NCI-H1105 treated with DMSO at 0.1 percent for 48 hours (cell line): ENCODE results near the gene ITPR2.
"Not testable (repeated sequence)": the region's sequence is repeated elsewhere in the genome, so short reads cannot be mapped to it uniquely, and the experiment has no call there.

Experiments used
- DNase-seq: peaks from one replicate; lab custom pipeline; 2025; lab: John Stamatoyannopoulos, UW

ITPR2 gene

DNA sequence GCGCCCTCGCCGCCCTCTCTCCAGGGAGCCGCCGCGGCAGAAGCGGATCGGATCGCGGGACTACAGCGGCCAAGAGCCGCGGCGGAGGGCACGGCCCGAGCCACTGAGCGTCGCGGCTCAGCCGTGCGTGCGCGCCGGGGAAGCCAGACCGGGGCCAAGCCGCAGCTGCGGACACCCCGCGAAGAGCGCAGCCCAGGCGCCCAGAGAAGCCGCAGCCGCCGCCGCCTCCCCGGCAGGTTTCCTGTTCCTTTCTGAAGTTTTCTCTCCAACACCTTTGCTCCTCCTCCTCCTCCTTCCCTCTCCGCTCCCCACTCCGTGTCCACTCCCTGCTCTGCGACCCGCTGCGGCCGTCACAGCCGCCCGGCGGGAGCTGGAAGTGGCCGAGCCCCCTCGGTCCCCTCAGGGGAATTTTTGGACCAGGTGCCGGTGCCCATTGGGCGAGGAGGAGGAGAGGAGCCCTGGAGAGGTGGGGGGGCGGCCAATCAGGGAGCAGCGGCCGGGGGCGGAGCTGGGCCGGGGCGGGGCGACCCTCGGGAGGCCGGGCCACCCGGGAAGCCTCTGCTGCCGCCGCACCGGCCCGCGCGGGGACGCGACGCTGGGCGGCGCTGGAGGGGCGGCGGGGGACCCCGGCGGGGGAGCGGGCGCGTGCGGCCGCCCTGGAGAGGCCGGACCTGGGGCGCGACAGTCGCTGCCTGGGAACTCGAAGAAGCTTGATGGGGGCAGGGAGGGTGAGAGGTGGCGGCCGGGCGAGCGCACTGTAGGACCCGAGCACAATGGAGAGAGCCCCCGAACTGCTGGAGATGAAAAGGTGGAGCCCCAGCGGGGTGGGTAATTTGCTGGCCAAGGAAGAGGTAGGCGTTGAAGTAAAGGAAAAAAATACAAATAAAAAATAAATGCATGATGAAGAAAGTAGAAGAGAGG, at the start of gene ITPR2:
TSS of gene ITPR2 (minus strand) at position 373 of the 921 bp plus-strand sequence. CDS start 413 bp downstream, outside the sequence.
- peak; percentile 93 for DNase-seq

DNA sequence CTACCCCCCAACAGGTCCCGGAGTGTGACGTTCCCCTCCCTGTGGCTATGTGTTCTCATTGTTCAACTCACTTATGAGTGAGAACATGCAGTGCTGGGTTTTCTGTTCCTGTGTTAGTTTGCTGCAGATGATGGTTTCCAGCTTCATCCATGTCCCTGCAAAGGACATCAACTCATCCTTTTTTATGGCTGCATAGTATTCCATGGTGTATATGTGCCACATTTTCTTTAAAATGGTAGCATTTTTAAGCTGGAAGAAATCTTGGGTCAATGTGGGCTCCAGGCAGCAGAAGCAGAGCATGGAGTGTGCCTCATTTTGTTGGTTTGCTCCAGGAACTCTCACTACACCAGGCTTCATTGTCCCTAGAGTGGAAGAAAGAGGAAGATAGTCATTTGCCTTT, 47.6 kb upstream of the ITPR2 start:
- DNase-seq: no peak

DNA sequence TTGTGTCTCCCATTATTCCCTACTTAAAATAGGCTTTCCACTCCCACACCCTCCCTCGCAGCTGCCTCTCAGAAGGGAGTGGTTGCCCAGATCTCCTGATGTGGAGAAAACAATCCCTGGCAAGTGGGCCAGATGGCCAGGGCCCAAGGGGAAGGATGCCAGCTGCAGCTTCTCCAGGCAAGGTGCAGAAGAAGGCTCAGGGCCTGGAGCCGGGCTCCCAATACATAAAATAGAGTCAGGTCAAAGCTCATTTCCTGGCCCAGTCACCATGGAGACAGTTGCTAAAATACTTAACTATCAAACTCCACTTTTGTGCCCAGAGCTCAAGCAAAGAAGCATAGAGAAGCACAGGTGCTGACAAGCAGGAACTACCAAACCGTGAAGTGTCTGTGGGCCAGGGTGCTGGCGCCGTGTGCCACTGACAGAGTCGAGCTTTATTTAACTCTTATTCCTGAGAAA, 45.7 kb upstream of the ITPR2 start:
- peak; percentile 98 for DNase-seq

DNA sequence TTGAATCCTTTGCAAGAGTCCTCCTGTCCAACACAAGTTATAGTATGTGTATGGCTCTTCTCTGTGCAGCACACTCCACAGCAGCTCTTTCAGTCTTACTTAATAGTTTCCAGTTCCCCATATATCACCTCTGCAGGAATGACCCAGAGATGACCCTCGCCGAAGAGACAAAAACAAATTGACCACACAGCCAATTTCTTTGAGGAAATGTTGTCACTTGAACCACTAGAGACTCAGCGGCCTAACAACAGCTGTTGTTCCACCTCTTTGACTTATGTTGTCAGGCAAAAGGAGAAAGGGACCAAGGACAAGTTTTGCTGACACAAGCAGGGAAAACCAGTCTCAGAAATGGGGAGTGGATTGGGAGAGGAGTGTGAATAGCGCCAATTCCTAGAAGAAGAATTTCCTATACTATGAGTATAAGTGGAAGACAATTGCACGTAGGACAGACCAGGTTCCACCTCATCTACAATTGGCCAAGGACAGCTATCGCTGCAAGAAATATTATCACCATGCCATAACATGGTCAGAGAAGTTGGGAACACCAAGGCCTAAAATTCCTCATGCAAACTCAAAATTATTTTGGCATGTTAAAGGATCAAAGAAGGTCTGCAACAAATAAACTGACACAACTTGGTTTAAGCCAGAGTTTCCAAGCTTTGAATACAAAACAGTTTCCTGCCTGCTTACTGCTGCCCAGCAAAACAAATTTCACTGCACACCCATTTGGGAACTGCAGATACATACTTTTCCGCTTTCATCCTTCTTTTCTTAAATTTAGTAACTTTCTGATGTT, 41.7 kb upstream of the ITPR2 start:
- no peak for DNase-seq

DNA sequence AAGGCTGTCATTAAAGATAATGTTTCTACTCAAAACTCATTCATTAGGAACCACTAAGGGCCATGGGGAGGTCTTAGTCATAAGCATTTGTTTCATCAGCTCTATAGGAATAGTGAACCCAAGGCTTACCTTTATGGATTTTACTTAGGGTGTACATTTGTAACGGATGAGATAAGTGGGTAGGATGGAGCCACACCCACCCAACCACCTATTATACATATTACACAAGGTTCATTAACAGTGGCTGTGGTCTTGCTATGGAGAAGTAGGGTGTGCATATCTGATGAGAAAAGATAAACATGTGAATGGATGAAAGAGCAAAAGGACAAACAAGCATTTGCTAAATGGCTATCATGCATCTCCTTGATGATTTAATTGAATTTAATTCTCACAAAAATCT, 39.6 kb upstream of the ITPR2 start:
- peak; percentile 89 for DNase-seq

DNA sequence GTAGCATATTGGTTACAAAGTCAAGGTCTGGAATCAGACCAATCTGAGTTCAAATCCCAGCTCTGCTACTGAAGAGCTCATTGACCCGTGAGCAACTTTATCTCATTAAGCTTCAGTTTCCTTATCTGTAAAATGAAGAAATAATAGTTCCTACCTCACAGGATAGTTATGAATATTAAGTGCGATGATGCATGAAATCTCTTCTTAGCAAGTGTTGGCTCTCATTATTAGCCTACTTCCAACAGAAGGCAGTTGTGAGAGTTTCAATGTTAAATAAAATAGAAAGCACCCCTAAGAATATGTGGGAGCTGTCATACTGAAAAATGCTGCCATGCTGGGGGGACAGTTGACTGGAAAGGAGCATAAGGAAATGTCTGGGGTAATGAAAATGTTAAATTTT, 39.0 kb upstream of the ITPR2 start:
- peak; percentile 40 for DNase-seq

DNA sequence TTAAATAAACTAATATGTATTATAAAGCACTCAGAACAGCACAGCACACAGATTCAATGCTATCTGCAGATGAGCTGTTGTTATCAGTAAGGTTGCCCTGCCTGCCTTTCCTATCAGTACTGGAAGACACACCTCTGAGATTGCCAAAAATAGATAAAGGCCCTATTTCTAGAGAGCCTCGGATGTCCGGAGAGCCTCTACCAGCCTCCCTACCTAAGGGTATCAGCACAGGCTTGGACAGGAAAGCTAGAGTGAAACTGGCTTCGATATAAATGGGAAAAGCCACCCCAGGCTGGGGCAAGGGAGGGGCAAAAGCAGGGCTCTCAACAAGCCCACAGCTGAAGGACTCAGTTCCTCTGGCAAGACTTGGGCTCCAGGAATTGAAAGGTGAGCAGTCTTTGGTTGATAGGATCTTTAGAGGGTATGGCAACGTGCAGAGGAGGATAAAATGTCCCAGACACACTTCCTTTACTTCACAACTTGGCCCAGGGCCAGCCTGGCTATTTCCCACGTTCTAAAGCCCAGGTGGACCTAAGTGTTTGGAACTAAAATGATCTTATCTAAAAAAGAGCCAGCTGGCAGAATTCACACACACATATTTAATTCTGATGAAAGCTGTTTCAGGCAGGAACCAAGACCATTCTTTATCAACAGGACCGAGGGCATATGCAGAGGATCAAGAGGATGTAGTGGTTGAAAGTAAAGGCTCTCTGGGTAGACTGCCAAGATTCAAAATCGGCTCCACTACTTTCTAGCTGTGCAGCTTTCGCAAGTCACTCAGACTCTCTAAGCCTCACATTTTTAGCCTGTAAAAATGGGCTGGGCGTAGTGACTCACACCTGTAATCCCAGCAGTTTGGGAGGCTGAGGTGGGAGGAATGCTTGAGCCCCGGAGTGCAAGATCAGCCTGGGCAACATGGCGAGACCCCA, 37.8 kb upstream of the ITPR2 start:
- peak; percentile 94 for DNase-seq

DNA sequence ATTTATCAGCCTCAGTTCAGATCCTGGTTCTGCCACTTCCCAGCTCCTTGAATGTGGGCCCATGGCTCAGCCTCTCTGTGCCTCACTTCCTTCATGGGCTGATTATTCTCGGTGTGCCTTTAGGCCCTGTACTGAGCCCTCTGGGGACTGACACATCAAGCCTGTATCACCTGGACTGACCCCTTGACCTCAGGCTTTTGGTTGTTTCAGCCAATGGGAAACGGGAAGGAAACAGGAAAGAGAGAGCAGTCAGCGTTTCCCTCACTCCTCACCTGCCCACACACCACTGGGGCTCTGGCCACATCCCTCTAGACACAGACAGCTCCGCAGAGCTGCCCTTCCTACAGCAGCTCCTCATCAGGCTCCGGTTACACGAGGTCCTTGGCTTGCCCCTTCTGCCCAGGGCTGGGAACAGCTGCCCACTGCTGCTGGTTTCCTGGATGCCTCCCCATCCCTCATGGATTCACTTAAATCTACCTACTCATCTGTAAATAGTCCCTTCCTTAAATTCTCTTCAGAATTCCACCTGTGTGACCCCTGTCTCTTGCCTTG, 37.0 kb upstream of the ITPR2 start:
- no peak for DNase-seq

DNA sequence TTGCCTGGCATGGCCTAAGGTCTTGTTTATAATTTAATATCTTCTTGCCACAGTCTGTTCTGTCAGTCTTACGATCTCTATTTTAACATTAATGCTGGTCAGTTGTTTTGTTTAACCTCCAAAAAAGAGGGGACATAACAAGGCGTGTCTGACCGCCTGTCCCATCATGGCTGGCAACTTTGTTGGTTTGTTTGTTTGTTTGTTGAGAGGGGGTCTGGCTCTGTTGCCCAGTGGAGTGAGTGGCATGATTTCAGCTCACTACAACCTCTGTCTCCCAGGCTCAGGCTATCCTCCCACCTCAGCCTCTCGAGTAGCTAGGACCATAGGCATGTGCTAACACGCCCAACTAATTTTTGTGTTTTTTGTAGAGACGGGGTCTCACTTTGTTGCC, 36.1 kb upstream of the ITPR2 start:
- DNase-seq: no peak

DNA sequence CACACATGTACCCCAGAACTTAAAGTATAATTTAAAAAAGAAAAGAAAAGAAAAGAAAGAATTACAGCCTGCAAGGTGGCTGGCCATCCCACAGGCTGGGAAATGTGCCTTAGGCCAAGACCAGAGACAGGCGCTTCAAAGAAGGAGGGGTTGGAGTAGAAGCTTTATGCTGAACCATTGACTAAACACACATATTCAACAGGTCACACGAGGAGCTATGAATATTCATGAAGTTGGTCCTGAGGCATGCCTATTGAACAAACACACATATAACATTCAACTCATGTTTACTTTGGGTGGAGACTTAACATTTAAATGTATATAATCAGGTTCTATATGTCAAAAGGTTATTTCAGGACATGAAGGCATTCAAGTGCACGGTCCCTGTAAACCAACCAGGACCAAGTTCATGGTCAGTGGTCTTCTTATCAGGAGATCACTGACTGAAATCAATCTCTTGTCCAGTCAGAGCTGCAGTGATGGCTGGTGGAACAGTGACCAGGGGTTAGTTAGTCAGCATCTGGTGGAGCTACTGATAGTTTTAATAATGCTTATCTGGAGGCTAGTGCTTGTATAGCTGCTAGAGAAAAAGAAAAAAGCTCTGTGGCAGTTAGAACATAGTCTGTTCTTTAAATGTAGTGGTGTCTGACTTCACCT, 35.6 kb upstream of the ITPR2 start:
- no peak for DNase-seq

DNA sequence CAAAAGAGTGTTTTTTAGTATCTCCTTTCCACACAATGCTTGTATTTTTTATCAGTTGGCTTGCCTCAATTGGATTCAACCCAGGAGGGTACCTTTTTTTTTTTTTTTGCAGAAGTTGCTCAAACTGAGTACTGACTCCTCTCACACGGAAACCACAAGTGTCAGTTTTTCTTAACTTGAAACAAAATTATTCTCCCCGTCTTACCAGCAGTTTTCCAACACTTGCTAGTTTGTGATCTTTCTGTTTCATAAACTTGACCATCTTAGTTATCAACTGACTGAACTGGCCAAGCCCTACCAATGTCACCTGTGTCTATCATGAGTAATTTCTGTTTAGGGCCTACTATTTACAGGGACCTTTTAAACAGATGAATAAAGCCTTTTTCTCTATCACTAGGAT, 34.1 kb upstream of the ITPR2 start:
- no peak for DNase-seq

DNA sequence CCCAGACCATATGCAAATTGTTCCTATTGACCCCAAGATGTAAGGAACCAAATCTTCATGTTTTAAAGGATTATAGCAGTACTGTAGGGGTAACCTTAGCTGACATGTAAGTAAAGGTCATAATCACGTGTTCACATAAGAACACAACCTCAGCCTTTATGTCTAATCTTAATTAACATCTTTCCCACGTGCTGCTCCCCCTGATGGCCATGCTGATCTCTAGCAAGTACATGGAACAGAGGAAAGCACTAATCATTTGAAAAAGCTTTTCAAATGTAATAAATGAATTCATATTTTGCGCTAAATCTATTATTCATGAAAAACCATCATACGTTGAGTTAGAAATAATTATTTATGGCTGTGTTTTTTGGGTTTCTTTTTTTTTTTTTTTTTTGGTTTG, 30.5 kb upstream of the ITPR2 start:
- no peak for DNase-seq

DNA sequence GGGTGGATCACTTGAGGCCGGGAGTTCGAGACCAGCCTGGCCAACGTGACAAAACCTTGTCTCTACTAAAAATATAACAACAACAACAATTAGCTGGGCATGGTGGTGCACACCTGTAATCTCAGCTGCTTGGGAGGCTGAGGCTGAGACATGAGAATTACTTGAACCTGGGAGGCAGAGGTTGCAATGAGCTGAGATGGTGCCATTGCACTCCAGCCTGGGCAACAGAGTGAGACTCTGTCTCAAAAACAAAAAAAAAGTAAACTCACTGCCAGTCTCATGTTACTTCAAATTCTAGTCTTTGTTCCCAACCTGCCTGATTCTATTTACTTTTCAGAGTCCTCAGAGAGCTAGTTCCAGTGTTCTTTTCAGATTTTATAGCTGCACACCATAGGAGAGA, 29.8 kb upstream of the ITPR2 start:
- not testable (repeated sequence) for DNase-seq

DNA sequence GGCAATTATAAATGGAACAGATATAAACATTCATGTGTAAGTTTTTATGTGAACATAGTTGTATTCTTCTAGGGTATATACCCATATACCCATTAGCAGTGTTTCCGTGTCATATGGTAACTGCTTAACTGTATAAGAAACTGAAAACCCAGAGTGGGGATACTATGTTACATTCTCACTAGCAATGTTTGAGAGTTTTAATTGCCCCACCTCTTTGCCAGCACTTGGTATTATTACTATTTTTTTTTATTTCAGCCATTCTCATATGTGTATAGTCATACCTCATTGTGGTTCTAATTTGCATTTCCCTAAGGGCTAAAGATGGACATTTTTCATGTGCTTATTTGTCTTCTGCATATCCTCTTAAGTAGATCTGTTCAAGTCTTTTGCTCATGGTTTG, 28.7 kb upstream of the ITPR2 start:
- DNase-seq: no peak

DNA sequence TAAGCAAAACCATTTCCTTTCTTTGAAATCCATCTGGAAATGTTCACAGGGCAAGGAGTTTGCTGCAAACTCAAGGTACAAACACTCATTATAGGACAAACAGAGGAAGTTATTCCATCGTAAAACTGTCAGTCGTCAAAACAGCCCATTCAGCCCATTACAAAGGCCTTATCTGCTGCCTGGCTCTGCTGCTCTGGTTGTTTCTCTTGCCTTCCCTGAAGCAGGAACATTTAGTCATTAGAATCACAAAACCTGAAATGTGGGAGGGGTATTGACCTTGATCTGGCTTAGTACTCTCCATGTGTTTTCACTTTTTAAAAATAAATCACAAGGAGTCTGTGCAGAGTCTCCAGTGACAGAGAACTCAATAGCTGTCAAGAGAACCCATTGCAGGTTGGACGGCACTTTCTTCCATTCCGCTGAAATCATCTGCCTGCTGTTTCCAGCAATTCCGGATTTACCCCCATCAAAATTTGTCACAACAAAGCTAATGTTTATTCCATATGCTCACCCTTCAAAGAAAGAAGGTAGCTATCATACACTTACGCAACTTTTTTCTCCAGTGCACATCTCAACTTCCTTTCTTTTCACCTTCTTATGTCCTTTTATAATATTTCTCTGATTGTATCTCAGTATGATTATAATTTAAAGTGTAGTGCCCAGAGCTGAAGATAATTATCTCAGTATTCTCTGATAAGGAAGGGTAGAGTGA, 24.6 kb upstream of the ITPR2 start:
- no peak for DNase-seq

DNA sequence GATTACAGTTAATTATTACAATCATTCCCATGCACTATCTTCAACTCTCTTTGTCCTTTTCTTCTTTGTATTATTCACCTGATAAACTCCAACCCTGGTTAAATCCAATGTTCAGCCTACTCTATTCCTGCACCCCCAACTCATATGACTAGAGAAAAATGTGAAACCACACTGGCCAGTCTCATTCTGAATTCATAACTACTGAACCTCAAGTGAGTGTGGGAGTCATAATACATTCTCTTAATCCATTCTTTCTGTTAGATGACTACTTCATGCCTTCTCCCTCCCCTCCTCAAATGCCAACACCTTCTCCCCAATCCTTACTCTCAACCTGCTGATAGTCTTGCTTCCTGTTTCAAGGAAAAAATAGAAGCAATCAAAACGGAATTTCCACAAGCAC, 22.3 kb upstream of the ITPR2 start:
- no peak for DNase-seq

DNA sequence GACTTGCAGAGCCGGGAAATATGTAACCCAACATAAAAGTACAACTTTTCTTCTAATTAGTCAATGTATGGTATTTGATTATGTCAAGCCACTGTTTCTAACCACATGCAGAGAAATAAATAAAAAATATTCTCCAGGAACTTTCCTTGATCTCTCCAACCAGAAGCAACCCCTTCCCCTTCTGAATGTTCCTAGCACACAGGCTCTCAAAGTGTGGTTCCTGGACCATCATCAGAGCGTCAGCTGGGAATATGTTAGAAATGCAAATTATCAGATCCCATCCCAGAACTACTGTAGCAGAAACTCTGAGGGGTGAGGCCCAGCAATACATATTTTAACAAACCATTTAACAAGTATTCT, 21.0 kb upstream of the ITPR2 start:
- DNase-seq: no peak

DNA sequence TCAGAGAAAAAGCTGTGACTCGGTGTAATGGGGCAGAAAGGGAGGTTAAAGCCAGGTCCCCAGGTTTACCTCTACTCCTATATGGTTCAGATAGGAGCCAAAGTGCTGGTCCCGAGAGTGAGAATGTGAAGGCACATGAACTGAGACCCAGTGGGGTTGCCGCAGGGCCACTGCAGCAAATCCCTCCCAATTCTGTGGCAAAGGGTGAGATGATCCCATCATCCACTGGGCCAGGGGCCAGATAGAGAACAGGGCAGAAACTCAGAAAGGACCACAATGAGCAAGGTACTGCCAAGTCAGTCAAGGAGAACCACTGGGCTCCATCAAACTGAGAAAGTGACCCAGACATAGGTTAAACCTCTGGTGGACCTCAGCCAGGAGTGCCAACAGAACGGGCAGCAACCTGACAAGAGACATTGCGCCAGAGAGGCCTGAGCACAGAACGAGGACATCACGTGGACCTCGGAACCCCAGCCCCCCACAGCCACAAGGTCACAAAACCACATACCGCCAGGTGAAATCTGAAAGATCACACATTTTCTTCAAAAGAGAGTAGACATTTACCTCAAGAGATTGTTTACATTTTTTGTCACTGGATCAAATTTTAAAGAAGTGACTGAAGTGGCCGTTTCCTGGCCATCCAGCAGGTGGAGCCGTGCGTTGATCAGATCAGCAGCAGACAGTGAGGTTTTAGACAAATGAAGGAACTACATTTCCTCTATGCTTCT, 20.5 kb upstream of the ITPR2 start:
- DNase-seq: peak; percentile 82

DNA sequence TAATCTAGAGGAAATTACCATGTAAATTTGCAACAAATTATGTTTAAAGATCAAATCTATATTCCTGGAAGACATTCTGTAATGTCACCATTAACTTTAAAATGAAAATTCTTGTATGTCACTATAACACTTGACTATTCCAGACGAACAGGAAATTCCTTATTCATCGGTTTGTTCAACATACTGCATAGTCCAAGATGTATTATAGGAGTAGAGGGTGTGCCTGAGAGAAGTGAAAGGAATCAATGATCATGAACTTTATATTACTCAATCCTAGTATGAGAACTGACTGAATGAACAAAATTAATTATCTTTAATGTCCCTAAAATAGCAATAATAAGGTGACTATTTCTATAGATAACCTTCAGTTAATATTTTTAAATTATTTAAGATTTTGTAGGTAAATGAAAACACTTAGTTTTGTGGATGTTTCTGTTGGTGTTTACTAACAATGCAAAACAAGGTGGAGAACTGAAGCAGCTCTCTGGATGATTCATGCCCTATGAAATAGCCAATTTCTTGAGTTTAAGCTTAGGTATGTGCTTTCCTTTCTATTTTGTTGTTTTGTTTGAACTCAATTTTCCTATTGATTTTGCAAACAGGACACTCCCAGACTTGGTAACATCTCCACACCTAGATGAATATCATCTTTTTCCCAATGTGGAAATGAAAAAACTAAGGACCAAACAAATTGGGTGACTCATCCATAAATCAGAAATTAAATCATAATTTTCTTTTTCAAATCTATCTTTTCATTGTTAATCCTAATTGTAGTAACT, 18.2 kb upstream of the ITPR2 start:
- DNase-seq: no peak
